Neural progenitor cell (in vitro differentiated cells): ENCODE data around the gene RAB24. TPM values are rescaled to one million over a fixed set of nuclear protein-coding genes. Genes with fewer than 3 reads are reported as not detected.

Experiments used
- DNase-seq: peaks from one replicate; pipeline ENCODE4 v3.0.0-alpha.2; 2016; ENCODE audit warnings: low spot score
- H2AFZ ChIP-seq: fragments of 200-600 bp; sonication (generic); replicated peaks from 2 replicates; pipeline ENCODE4 v1.6.1; 2016; ENCODE audit warnings: antibody characterized with exemption
- H3F3A ChIP-seq: fragments of 200-600 bp; sonication (generic); 2 replicates; pipeline ENCODE4 v1.6.1; 2016; ENCODE audit warnings: antibody characterized with exemption, low read depth
- H3K27ac ChIP-seq: fragments of 200-600 bp; sonication (generic); 2 replicates; pipeline ENCODE4 v1.5.1; 2016; ENCODE audit warnings: mild to moderate bottlenecking
- H3K27me3 ChIP-seq: fragments of 200-600 bp; sonication (generic); 2 replicates; pipeline ENCODE4 v1.6.1; 2016; ENCODE audit warnings: mild to moderate bottlenecking, moderate library complexity
- H3K36me3 ChIP-seq: fragments of 200-600 bp; sonication (generic); 2 replicates; pipeline ENCODE4 v1.5.1; 2016
- H3K4me1 ChIP-seq: fragments of 200-600 bp; sonication (generic); 2 replicates; pipeline ENCODE4 v1.6.1; 2016; ENCODE audit warnings: mixed run types
- H3K4me2 ChIP-seq: fragments of 200-600 bp; sonication (generic); 2 replicates; pipeline ENCODE4 v1.6.1; 2016
- H3K4me3 ChIP-seq: fragments of 200-600 bp; sonication (generic); 2 replicates; pipeline ENCODE4 v1.5.1; 2016
- H3K79me2 ChIP-seq: fragments of 200-600 bp; sonication (generic); 2 replicates; pipeline ENCODE4 v1.6.1; 2016; ENCODE audit warnings: low read depth
- H3K9ac ChIP-seq: fragments of 200-600 bp; sonication (generic); 2 replicates; pipeline ENCODE4 v1.6.1; 2016
- H3K9me3 ChIP-seq: fragments of 200-600 bp; sonication (generic); 2 replicates; pipeline ENCODE4 v1.5.1; 2016; ENCODE audit warnings: low read depth
- H4K20me1 ChIP-seq: fragments of 200-600 bp; sonication (generic); 2 replicates; pipeline ENCODE4 v1.6.1; 2016; ENCODE audit warnings: low read depth
- H3K27ac Mint-ChIP-seq: 3 replicates; pipeline ENCODE4 v1.8.0; 2021; ENCODE audit warnings: mixed read lengths
- H3K27me3 Mint-ChIP-seq: 2 replicates; pipeline ENCODE4 v1.8.0; 2022; ENCODE audit warnings: low read depth, mild to moderate bottlenecking, inconsistent platforms, moderate library complexity, mixed read lengths; ENCODE audit not compliant: insufficient read depth
- H3K36me3 Mint-ChIP-seq: 3 replicates; pipeline ENCODE4 v1.8.0; 2021; ENCODE audit warnings: mixed read lengths
- H3K4me1 Mint-ChIP-seq: 3 replicates; pipeline ENCODE4 v1.8.0; 2021; ENCODE audit warnings: mixed read lengths
- H3K4me3 Mint-ChIP-seq: 3 replicates; pipeline ENCODE4 v1.8.0; 2021; ENCODE audit warnings: mild to moderate bottlenecking, moderate library complexity, mixed read lengths
- H3K9me3 Mint-ChIP-seq: 3 replicates; pipeline ENCODE4 v1.8.0; 2020; ENCODE audit warnings: mixed read lengths
- EZH2 ChIP-seq: fragments of 200-600 bp; sonication (generic); IDR thresholded peaks from 2 replicates; pipeline ENCODE4 v1.6.1; 2017; ENCODE audit warnings: antibody characterized with exemption, mild to moderate bottlenecking, moderate library complexity
- EZH2phosphoT487 ChIP-seq: fragments of 200-600 bp; sonication (generic); IDR thresholded peaks from 2 replicates; pipeline ENCODE4 v1.6.1; 2017; ENCODE audit warnings: antibody characterized with exemption
- total RNA-seq: library from RNA; depleted of rRNA; stranded (reverse); fragments of >200 nt; gene quantifications from 2 replicates; pipeline ENCODE4 v1.2.3, GENCODE V29; 2015; ENCODE audit warnings: low replicate concordance
- TF ChIP-seq, protein P1 (sequence below): fragments of 200-600 bp; sonication (generic); IDR thresholded peaks from 2 replicates; pipeline ENCODE4 v1.5.1; 2017; ENCODE audit warnings: antibody characterized with exemption, mild to moderate bottlenecking

The RAB24 gene
- total RNA-seq, 1 donor from 2014 or later = 4.3 TPM

DNA sequence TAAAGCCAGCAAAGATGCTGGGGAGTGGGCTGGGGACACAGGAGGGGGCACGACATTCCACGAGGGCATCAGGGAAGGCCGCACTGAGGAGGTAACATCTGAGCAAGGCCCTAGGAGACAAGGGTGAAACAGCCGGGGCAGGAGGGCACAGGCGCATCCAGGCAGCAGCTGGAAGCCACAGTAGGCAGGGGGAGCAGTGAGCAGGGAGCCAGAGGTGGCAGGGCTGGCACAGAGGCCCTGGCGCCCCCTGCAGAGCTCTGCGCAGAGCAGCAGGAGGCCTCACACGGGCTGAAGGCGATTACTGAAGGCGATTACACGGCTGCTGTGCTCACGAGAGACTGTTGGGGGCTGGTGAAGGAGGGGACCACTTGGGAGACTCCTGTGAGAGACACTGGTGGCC, 32.6 kb upstream of the RAB24 start:
- Mint-ChIP-seq H3K9me3 (no peaks in the 10 kb centered on the region), H3K27me3 (peaks cover 4% of the 10 kb centered on the region), H3K4me3 (peak overlapping the region; percentile 58), H3K4me1 (no peaks in the 10 kb centered on the region), H3K27ac (peak overlapping the region; percentile 57), H3K36me3 (peaks cover 11% of the 10 kb centered on the region)
- H3K27ac ChIP-seq = no peak overlapping the region
- no peaks in the 10 kb centered on the region for H3K4me1 ChIP-seq
- H3F3A ChIP-seq = no peaks in the 10 kb centered on the region
- H3K4me2 ChIP-seq = no peak overlapping the region
- no peaks in the 10 kb centered on the region for H3K9me3 ChIP-seq
- TF ChIP-seq, protein P1, sequence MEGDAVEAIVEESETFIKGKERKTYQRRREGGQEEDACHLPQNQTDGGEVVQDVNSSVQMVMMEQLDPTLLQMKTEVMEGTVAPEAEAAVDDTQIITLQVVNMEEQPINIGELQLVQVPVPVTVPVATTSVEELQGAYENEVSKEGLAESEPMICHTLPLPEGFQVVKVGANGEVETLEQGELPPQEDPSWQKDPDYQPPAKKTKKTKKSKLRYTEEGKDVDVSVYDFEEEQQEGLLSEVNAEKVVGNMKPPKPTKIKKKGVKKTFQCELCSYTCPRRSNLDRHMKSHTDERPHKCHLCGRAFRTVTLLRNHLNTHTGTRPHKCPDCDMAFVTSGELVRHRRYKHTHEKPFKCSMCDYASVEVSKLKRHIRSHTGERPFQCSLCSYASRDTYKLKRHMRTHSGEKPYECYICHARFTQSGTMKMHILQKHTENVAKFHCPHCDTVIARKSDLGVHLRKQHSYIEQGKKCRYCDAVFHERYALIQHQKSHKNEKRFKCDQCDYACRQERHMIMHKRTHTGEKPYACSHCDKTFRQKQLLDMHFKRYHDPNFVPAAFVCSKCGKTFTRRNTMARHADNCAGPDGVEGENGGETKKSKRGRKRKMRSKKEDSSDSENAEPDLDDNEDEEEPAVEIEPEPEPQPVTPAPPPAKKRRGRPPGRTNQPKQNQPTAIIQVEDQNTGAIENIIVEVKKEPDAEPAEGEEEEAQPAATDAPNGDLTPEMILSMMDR = peak; percentile 9
- no peak for TF ChIP-seq EZH2phosphoT487
- DNase-seq = peak; percentile 25
- no peaks in the 10 kb centered on the region for H3K27me3 ChIP-seq
- peaks cover 5% of the 10 kb centered on the region for H4K20me1 ChIP-seq
- no peak overlapping the region for H3K4me3 ChIP-seq
- no peak overlapping the region for H3K9ac ChIP-seq
- no peaks in the 10 kb centered on the region for H3K36me3 ChIP-seq
- H2AFZ ChIP-seq = no peak overlapping the region
- no peaks in the 10 kb centered on the region for H3K79me2 ChIP-seq

DNA sequence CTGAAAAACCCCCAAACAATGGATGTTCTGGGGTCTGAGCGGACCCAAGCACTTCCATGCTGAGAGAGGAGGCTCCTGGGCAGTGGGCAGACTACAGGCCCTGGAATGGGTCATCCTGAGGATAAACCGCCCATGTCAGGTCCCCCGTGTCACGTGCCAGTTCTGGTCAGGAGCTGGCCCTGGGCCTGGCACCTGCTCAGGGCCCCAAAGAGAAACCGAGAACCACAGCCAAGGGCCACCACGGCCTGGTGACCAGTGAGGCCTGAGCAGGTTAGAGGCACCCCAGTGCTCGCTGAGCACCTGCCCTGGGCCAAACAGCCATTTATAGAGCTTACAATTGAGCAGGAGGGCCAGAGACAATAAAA, 32.2 kb upstream of the RAB24 start:
- H2AFZ ChIP-seq = no peak overlapping the region
- H3K9me3 ChIP-seq = no peaks in the 10 kb centered on the region
- DNase-seq = no peak
- no peaks in the 10 kb centered on the region for H3F3A ChIP-seq
- no peak overlapping the region for H3K27ac Mint-ChIP-seq
- TF ChIP-seq EZH2phosphoT487 = no peak
- no peak for TF ChIP-seq EZH2
- TF ChIP-seq, protein P1 = no peak
- no peaks in the 10 kb centered on the region for H3K36me3 ChIP-seq
- H3K9me3 Mint-ChIP-seq = no peaks in the 10 kb centered on the region
- H3K4me1 ChIP-seq = no peaks in the 10 kb centered on the region
- no peak overlapping the region for H3K9ac ChIP-seq
- H3K4me1 Mint-ChIP-seq = no peaks in the 10 kb centered on the region
- peaks cover 4% of the 10 kb centered on the region for H3K27me3 Mint-ChIP-seq
- no peaks in the 10 kb centered on the region for H3K27me3 ChIP-seq
- H3K79me2 ChIP-seq = no peaks in the 10 kb centered on the region
- H3K4me3 Mint-ChIP-seq = no peak overlapping the region
- no peak overlapping the region for H3K4me3 ChIP-seq
- H4K20me1 ChIP-seq = peaks cover 5% of the 10 kb centered on the region
- no peak overlapping the region for H3K27ac ChIP-seq
- peaks cover 11% of the 10 kb centered on the region for H3K36me3 Mint-ChIP-seq
- no peak overlapping the region for H3K4me2 ChIP-seq

DNA sequence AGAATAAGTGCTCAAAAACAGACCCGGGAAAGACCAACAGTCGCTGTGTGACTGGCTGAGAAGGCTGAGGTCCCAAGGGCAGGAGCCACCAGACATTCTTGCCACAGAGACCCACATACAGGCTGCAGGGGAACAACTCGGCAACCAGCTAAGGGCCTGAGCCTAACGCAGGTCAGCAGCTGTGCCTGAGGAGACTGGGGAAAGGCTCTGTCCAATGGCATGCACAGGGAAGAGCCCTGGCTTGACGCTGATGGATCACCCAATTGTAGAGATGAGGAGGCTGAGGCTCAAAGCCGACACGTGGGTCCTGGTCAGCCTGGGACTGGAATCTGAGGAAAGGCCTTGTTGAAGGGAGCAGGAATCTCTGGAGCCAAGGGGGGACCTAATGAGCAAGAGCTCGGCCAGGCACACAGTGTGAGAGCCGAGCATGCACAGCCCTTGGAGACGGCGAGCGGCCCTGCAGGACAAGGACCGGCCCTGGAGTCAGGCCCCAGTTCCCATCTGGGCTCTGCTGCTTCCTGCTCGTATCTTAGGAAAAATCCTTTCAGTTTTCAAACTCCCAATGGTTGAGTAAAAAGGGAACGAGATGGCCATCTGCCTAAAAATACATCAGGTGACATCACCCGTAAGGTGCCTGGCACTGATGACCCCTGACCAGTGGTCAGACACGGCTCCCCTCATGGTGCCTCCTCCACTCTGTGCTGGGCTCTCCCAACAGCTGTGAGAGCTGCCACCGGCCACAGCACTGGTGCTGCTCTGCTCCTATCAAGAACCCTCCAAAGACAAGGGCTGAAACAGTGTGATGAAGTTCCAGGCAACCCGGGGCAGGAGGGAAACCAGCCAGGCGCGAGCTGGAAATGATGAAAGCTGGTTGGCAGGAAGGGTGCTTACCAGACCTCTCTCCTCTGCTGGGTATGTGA, 31.5 kb upstream of the RAB24 start:
- no peak for DNase-seq
- Histone ChIP-seq H3K9ac (no peak overlapping the region), H3K27me3 (no peaks in the 10 kb centered on the region), H3F3A (no peaks in the 10 kb centered on the region), H3K36me3 (no peaks in the 10 kb centered on the region), H2AFZ (no peak overlapping the region), H3K4me1 (no peaks in the 10 kb centered on the region), H4K20me1 (peaks cover 5% of the 10 kb centered on the region), H3K79me2 (no peaks in the 10 kb centered on the region), H3K4me3 (no peak overlapping the region), H3K4me2 (no peak overlapping the region), H3K27ac (no peak overlapping the region), H3K9me3 (no peaks in the 10 kb centered on the region)
- no peak overlapping the region for H3K27ac Mint-ChIP-seq
- no peak overlapping the region for H3K4me3 Mint-ChIP-seq
- H3K4me1 Mint-ChIP-seq = no peaks in the 10 kb centered on the region
- peaks cover 4% of the 10 kb centered on the region for H3K27me3 Mint-ChIP-seq
- TF ChIP-seq EZH2phosphoT487 (no peak), EZH2 (no peak)
- TF ChIP-seq, protein P1 = no peak
- H3K9me3 Mint-ChIP-seq = no peaks in the 10 kb centered on the region
- peaks cover 11% of the 10 kb centered on the region for H3K36me3 Mint-ChIP-seq
